PC-3 (cell line): Measurements from ENCODE around the gene SUN1.

ENCODE experiments used
- CTCF ChIP-seq: fragments of 300-600 bp; sonication (generic); conservative IDR thresholded peaks from 2 replicates; pipeline ENCODE4 v1.5.1; 2017; ENCODE audit warnings: antibody characterized with exemption, low read depth, mild to moderate bottlenecking, low read length
- EZH2 ChIP-seq: fragments of 300-600 bp; sonication (generic); IDR thresholded peaks from one replicate; pipeline ENCODE4 v1.6.1; 2017; ENCODE audit warnings: antibody characterized with exemption, mild to moderate bottlenecking, low read length; ENCODE audit not compliant: unreplicated experiment
- EZH2phosphoT487 ChIP-seq: fragments of 300-600 bp; sonication (generic); IDR thresholded peaks from 2 replicates; pipeline ENCODE4 v1.6.1; 2018; ENCODE audit warnings: mild to moderate bottlenecking, antibody characterized with exemption, low read length, borderline replicate concordance

GRCh38 chr7:885893-886625 lies 53.8 kb downstream of the SUN1 start:
- TF ChIP-seq CTCF (no peak), EZH2 (no peak), EZH2phosphoT487 (no peak)
